GM19372 (cell line): ENCODE measurements around the gene S100A6.
"Not testable (repeated sequence)": the region's sequence is repeated elsewhere in the genome, so short reads cannot be mapped to it uniquely, and the experiment has no call there.

Experiments used
- ATAC-seq: cut with Tn5 transposase; IDR thresholded peaks from one replicate; pipeline ENCODE4 v1.9.1; 2021; ENCODE audit warnings: mild to moderate bottlenecking, low read depth, moderate library complexity; ENCODE audit not compliant: unreplicated experiment

S100A6 gene

GRCh38 chr1:153533689-153534201, 2.0 kb downstream of the S100A6 start:
- no peak for ATAC-seq

- ATAC-seq, result no peak
Measured at GRCh38 chr1:153532769-153533599, 2.8 kb downstream of the S100A6 start.

- no peak for ATAC-seq
Measured at GRCh38 chr1:153532181-153532580, 3.6 kb downstream of the S100A6 start.

GRCh38 chr1:153531638-153532037, 4.2 kb downstream of the S100A6 start:
- no peak for ATAC-seq

- no peak for ATAC-seq
Measured at GRCh38 chr1:153527683-153528040, 8.1 kb downstream of the S100A6 start.

GRCh38 chr1:153527023-153527682, 8.6 kb downstream of the S100A6 start:
- ATAC-seq, result no peak

GRCh38 chr1:153526132-153526543, 9.7 kb downstream of the S100A6 start:
- no peak for ATAC-seq

GRCh38 chr1:153525088-153525728, 10.6 kb downstream of the S100A6 start:
- no peak for ATAC-seq

- not testable (repeated sequence) for ATAC-seq
Measured at GRCh38 chr1:153522353-153523048, 13.3 kb downstream of the S100A6 start.

- not testable (repeated sequence) for ATAC-seq
Measured at GRCh38 chr1:153521808-153522207, 14.0 kb downstream of the S100A6 start.

GRCh38 chr1:153520818-153521476, 14.8 kb downstream of the S100A6 start:
- no peak for ATAC-seq

GRCh38 chr1:153520137-153520691, 15.6 kb downstream of the S100A6 start:
- ATAC-seq, result not testable (repeated sequence)

GRCh38 chr1:153519242-153519641, 16.5 kb downstream of the S100A6 start:
- no peak for ATAC-seq

- ATAC-seq, result no peak
Measured at GRCh38 chr1:153515504-153516394, 20.0 kb downstream of the S100A6 start.

GRCh38 chr1:153513666-153514065, 22.1 kb downstream of the S100A6 start:
- no peak for ATAC-seq

- ATAC-seq, result no peak
Measured at GRCh38 chr1:153513023-153513422, 22.8 kb downstream of the S100A6 start.

GRCh38 chr1:153510984-153511410, 24.8 kb downstream of the S100A6 start:
- no peak for ATAC-seq

GRCh38 chr1:153509729-153510354, 25.9 kb downstream of the S100A6 start:
- ATAC-seq, result no peak
